ENCODE results near the gene TRRAP.

The TRRAP gene

GRCh38 chr7:98968621-98969020, 90.3 kb downstream of the TRRAP start:
- no peaks in the 10 kb centered on the region for H3K9me3 Mint-ChIP-seq
- H3K27ac Mint-ChIP-seq, result no peak overlapping the region
- no peak overlapping the region for H3K4me3 Mint-ChIP-seq
- H3K4me1 Mint-ChIP-seq, result no peaks in the 10 kb centered on the region
- no peak for DNase-seq
- H3K36me3 Mint-ChIP-seq (ENCODE audit: low read depth), result peaks cover 78% of the 10 kb centered on the region
- no peaks in the 10 kb centered on the region for H3K27me3 Mint-ChIP-seq (ENCODE audit: low read depth, poor library complexity)
- TF ChIP-seq, protein P1, sequence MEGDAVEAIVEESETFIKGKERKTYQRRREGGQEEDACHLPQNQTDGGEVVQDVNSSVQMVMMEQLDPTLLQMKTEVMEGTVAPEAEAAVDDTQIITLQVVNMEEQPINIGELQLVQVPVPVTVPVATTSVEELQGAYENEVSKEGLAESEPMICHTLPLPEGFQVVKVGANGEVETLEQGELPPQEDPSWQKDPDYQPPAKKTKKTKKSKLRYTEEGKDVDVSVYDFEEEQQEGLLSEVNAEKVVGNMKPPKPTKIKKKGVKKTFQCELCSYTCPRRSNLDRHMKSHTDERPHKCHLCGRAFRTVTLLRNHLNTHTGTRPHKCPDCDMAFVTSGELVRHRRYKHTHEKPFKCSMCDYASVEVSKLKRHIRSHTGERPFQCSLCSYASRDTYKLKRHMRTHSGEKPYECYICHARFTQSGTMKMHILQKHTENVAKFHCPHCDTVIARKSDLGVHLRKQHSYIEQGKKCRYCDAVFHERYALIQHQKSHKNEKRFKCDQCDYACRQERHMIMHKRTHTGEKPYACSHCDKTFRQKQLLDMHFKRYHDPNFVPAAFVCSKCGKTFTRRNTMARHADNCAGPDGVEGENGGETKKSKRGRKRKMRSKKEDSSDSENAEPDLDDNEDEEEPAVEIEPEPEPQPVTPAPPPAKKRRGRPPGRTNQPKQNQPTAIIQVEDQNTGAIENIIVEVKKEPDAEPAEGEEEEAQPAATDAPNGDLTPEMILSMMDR (IDR thresholded peaks at IDR 0.05), result no peak

DNA sequence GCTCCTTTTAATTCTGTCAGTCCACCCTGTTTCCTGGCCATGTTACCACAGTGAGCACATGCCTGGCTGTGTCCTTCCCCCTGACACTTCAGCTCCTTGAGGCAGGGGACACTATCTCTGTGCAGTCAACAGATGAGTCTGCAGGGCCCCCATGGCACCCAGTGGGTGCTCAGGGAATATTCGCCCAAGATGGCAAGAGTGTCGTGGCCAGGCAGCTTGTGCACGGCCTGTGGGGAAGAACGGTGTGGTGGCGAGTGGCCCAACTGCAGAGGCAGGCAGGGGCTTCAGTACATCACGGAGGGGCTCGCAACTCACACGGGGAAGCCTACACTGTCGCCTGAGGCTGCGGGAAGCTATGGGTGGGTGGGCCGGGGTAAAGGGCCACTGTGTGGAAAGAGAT, 91.1 kb downstream of the TRRAP start:
- Mint-ChIP-seq H3K4me3 (no peak overlapping the region), H3K4me1 (no peaks in the 10 kb centered on the region), H3K9me3 (no peaks in the 10 kb centered on the region), H3K27ac (peak overlapping the region; percentile 79), H3K36me3 (ENCODE audit: low read depth) (peaks cover 81% of the 10 kb centered on the region), H3K27me3 (ENCODE audit: low read depth, poor library complexity) (no peaks in the 10 kb centered on the region)
- DNase-seq, result no peak
- TF ChIP-seq, protein P1 (IDR thresholded peaks at IDR 0.05), result no peak

DNA sequence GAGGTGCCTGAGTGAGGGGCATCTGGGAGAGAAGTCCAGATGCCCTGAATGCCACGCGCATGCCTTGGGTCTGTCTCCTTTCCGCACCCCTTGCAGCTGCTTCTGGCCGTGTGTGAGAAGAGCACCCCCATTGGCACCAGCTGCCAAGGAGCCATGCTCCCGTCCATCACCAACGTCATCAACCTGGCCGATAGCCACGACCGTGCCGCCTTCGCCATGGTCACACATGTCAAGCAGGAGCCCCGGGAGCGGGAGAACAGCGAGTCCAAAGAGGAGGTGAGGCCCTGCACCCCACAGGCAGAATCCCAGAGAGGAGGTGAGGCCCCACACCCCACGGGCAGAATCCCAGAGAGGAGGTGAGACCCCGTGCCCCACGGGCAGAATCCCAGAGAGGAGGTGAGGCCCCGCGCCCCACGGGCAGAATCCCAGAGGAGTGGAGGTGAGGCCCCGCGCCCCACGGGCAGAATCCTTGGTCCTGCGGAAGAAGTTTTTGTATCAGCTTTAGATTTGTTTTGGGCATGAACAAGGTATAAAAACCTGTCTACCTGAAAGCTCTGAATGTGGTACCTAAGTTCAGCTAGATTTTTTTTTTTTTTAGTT, 91.8 kb downstream of the TRRAP start:
- TF ChIP-seq, protein P1 (IDR thresholded peaks at IDR 0.05), result no peak
- H3K4me3 Mint-ChIP-seq, result no peak overlapping the region
- no peaks in the 10 kb centered on the region for H3K27me3 Mint-ChIP-seq (ENCODE audit: low read depth, poor library complexity)
- H3K36me3 Mint-ChIP-seq (ENCODE audit: low read depth), result peaks cover 77% of the 10 kb centered on the region
- H3K27ac Mint-ChIP-seq, result no peak overlapping the region
- no peaks in the 10 kb centered on the region for H3K9me3 Mint-ChIP-seq
- no peaks in the 10 kb centered on the region for H3K4me1 Mint-ChIP-seq
- no peak for DNase-seq

DNA sequence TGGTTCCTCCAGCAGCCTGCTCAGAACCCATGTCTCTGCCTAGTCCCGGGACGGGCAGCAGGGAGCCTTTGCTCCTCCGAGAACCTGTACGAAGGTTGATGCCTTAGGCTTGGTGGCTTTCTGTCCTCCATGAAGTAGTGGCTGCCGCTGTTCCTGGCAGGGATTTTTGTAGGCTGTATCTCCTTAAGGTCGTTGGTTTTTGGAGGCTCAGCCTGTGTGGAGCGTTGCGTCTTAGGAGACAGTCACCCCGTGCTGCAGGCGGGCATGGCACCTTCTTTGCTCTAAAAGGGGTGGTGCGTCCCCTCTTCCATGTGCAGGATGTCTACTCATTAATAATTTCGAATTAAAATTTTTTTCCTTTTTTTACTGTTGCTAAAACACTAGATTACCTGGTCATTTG, 92.5 kb downstream of the TRRAP start:
- no peaks in the 10 kb centered on the region for H3K9me3 Mint-ChIP-seq
- H3K27ac Mint-ChIP-seq, result no peak overlapping the region
- TF ChIP-seq, protein P1 (IDR thresholded peaks at IDR 0.05), result no peak
- H3K36me3 Mint-ChIP-seq (ENCODE audit: low read depth), result peaks cover 77% of the 10 kb centered on the region
- DNase-seq, result no peak
- H3K27me3 Mint-ChIP-seq (ENCODE audit: low read depth, poor library complexity), result no peaks in the 10 kb centered on the region
- H3K4me3 Mint-ChIP-seq, result no peak overlapping the region
- no peaks in the 10 kb centered on the region for H3K4me1 Mint-ChIP-seq

DNA sequence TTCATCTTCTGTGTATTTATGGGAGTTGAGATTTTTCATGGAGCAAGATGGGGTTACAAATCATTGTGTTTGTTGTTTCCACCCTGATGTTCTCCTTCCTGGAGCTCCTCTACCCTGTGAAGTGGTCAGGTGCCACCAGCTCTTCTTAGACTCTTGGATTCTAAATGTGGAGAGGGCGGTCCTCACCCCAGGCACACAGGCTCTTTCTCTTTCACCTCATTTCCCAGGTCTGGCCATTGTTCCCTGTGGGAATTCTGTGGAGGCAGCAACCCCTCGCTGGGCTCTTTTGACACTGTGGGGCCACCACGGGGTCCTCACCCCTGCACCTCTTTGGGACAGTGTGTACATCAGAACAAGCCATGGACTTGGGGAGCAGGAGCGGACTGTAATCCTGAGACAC, 95.9 kb downstream of the TRRAP start:
- no peaks in the 10 kb centered on the region for H3K27me3 Mint-ChIP-seq (ENCODE audit: low read depth, poor library complexity)
- H3K4me3 Mint-ChIP-seq, result no peak overlapping the region
- H3K27ac Mint-ChIP-seq, result peak overlapping the region; percentile 17
- H3K4me1 Mint-ChIP-seq, result no peaks in the 10 kb centered on the region
- DNase-seq, result no peak
- TF ChIP-seq, protein P1 (IDR thresholded peaks at IDR 0.05), result no peak
- H3K9me3 Mint-ChIP-seq, result no peaks in the 10 kb centered on the region
- H3K36me3 Mint-ChIP-seq (ENCODE audit: low read depth), result peaks cover 75% of the 10 kb centered on the region
